Measurements from ENCODE around the gene ADAM12. TPM values are rescaled to one million over a fixed set of nuclear protein-coding genes. Genes with fewer than 3 reads are reported as not detected.

The ADAM12 gene
- total and polyA plus RNA-seq, 7 donors: under 0.01 to 0.82 (median 0.46) TPM; not detected in 1

DNA sequence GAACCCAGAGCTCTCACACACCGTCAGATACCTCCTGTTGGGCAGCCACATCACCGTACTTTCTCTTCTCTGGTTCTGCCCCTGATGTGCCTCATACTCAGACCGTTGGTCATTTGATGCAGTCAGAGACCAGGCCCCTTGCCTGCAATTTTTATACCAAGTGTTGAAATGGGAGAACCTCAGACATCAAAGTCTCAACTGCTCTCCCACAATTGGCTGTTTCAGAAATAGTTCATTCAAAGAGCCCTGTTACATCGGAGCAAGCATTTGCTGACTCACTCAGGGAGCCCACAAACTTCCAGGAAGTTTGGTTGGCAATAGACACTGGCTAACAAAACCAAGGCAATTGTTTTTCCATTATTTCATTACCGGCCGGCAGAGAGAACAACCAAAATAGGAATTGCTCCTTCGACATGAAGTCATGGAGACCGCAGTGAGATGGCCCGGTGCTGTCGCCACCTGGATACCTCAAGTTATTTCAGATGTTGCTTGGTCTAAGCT, 33.5 kb upstream of the ADAM12 start:
- no peak for DNase-seq
- no peak overlapping the region for H3K27ac ChIP-seq
- intact Hi-C loops (cut with DNase I): no loop called here
- H3K9me3 ChIP-seq: peaks cover 0 to 11% (median 8%) of the 10 kb centered on the region in 4 donors
- no peak overlapping the region for H3K4me3 ChIP-seq
- no peaks in the 10 kb centered on the region for H3K4me1 ChIP-seq
- H3K36me3 ChIP-seq: no peaks in the 10 kb centered on the region
- peaks cover 0 to 10% (median 0%) of the 10 kb centered on the region in 3 donors for H3K27me3 ChIP-seq
- no peak for TF ChIP-seq POLR2A (IDR thresholded peaks at IDR 0.05)
- TF ChIP-seq CTCF (IDR thresholded peaks at IDR 0.05): no peak
- TF ChIP-seq EP300 (IDR thresholded peaks at IDR 0.05): no peak
- TF ChIP-seq POLR2AphosphoS5 (IDR thresholded peaks at IDR 0.05): no peak
- WGBS, 2 donors: 72 to 83% methylated on average over 10 of the region's 10 CpGs

- DNase-seq: no peak
- H3K9me3 ChIP-seq: peaks cover 0 to 11% (median 8%) of the 10 kb centered on the region in 4 donors
- no peaks in the 10 kb centered on the region for H3K4me1 ChIP-seq
- no peak overlapping the region for H3K4me3 ChIP-seq
- H3K27me3 ChIP-seq: peaks cover 0 to 2% (median 0%) of the 10 kb centered on the region in 3 donors
- H3K27ac ChIP-seq: no peak overlapping the region
- no peak for TF ChIP-seq CTCF (IDR thresholded peaks at IDR 0.05)
- TF ChIP-seq POLR2AphosphoS5 (IDR thresholded peaks at IDR 0.05): no peak
- no peak for TF ChIP-seq POLR2A (IDR thresholded peaks at IDR 0.05)
- no peak for TF ChIP-seq EP300 (IDR thresholded peaks at IDR 0.05)
- 77 to 83% methylated on average over 12 of the region's 12 CpGs for WGBS, 2 donors
- intact Hi-C loops (cut with DNase I): no loop called here
- H3K36me3 ChIP-seq: no peaks in the 10 kb centered on the region
Measured at GRCh38 chr10:126420567-126421300, 32.5 kb upstream of the ADAM12 start.

DNA sequence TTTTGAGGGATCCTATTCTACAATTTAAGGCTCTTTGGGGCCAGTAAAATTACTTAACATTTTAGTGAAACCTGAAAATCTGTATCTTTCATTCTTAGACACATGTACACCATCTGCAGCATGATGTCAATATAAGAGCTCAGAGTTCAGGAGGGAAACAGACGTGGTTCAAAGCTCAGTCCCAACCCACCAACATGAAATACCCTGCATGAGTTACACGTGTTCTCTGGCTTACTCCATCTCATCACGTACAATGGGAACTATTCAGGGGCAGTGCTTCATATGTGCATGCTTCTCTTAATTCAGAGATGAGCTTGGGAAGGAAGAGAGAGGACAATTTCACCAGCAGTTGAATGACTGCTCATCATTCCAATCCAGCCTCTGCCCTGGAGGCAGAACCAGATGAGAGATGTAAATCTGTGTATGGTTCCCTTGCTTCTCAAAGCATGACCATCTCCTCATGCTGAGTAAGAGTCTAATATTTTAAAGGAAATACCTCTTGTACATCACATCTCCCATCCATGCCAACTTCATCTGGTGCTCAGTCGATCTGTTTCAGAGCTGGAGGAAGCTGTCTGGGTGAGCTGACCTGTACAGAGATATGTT, 29.0 kb upstream of the ADAM12 start:
- Histone ChIP-seq H3K27me3 (no peaks in the 10 kb centered on the region), H3K4me3 (no peak overlapping the region), H3K36me3 (no peaks in the 10 kb centered on the region), H3K27ac (no peak overlapping the region), H3K9me3 (peaks cover 0 to 3% (median 1%) of the 10 kb centered on the region in 4 donors), H3K4me1 (no peaks in the 10 kb centered on the region)
- TF ChIP-seq POLR2AphosphoS5 (IDR thresholded peaks at IDR 0.05) (no peak), EP300 (IDR thresholded peaks at IDR 0.05) (no peak), POLR2A (IDR thresholded peaks at IDR 0.05) (no peak), CTCF (IDR thresholded peaks at IDR 0.05) (no peak)
- WGBS, 2 donors: 65 to 75% methylated on average over 4 of the region's 4 CpGs
- intact Hi-C loops (cut with DNase I): no loop called here
- DNase-seq: no peak

DNA sequence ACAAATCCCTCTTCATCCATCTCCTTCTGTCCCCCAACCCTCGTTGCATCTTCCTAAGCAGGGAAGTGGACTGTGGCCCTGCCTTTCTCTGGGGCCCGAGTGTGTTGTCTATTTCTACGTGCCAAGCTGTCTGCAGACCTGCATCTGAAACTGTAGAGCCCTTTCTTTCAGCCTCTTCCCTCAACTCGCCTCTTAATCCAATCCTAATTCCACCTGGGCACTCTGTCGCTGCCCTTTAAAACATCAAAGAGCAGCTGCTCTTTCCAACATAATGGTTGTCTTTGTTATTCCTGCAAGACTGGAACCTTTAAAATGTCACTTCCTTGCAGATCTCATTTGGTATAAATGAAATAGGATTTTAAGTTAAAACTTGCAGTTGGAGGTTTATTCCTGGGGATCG, 21.5 kb upstream of the ADAM12 start:
- intact Hi-C loops (cut with DNase I): no loop called here

More for the DNA sequence above, 21.5 kb upstream of the ADAM12 start:
- Histone ChIP-seq H3K27me3 (no peaks in the 10 kb centered on the region), H3K9me3 (no peaks in the 10 kb centered on the region), H3K4me1 (no peaks in the 10 kb centered on the region), H3K36me3 (no peaks in the 10 kb centered on the region), H3K4me3 (no peak overlapping the region), H3K27ac (no peak overlapping the region)
- 17 to 54% methylated on average over 6 of the region's 6 CpGs for WGBS, 2 donors
- TF ChIP-seq CTCF (IDR thresholded peaks at IDR 0.05) (no peak), EP300 (IDR thresholded peaks at IDR 0.05) (no peak), POLR2AphosphoS5 (IDR thresholded peaks at IDR 0.05) (no peak), POLR2A (IDR thresholded peaks at IDR 0.05) (no peak)
- no peak for DNase-seq

Data from sigmoid colon (tissue), 7 donors.